ENCODE results near the gene RND3.

The RND3 gene

GRCh38 chr2:150485114-150485870 is 2.2 kb downstream of the RND3 start:
- H3K36me3 ChIP-seq (replicated peaks) = peaks cover 41% of the 10 kb centered on the region
- H3K27ac ChIP-seq = peak overlapping the region; percentile 94
- H3K27me3 ChIP-seq (replicated peaks) = no peaks in the 10 kb centered on the region
- in situ Hi-C loops (cut with HindIII; ENCODE audit: low pct_ligation_motif_present, low sequenced_read_pairs) = no loop called here
- DNase-seq = no peak
- peak overlapping the region; percentile 98 for H3K4me3 ChIP-seq (ENCODE audit: low read depth, low read length)
- peak; percentile 55 for TF ChIP-seq CTCF (IDR thresholded peaks at IDR 0.05; ENCODE audit: low read depth, low read length, missing control alignments)

- H3K36me3 ChIP-seq (replicated peaks) = peaks cover 43% of the 10 kb centered on the region
- peak overlapping the region; percentile 98 for H3K4me3 ChIP-seq (ENCODE audit: low read depth, low read length)
- H3K27ac ChIP-seq = peak overlapping the region; percentile 94
- no peak for TF ChIP-seq CTCF (IDR thresholded peaks at IDR 0.05; ENCODE audit: low read depth, low read length, missing control alignments)
- in situ Hi-C loops (cut with HindIII; ENCODE audit: low pct_ligation_motif_present, low sequenced_read_pairs) = no loop called here
- no peak for DNase-seq
- no peaks in the 10 kb centered on the region for H3K27me3 ChIP-seq (replicated peaks)
Measured at GRCh38 chr2:150484461-150485021, 2.9 kb downstream of the RND3 start.

GRCh38 chr2:150484006-150484405 is 3.5 kb downstream of the RND3 start:
- Histone ChIP-seq H3K27me3 (replicated peaks) (no peaks in the 10 kb centered on the region), H3K36me3 (replicated peaks) (peaks cover 43% of the 10 kb centered on the region), H3K4me3 (ENCODE audit: low read depth, low read length) (peak overlapping the region; percentile 98), H3K27ac (peak overlapping the region; percentile 94)
- in situ Hi-C loops (cut with HindIII; ENCODE audit: low pct_ligation_motif_present, low sequenced_read_pairs) = no loop called here
- no peak for DNase-seq
- TF ChIP-seq CTCF (IDR thresholded peaks at IDR 0.05; ENCODE audit: low read depth, low read length, missing control alignments) = no peak

GRCh38 chr2:150483532-150483931 is 3.9 kb downstream of the RND3 start:
- TF ChIP-seq CTCF (IDR thresholded peaks at IDR 0.05; ENCODE audit: low read depth, low read length, missing control alignments) = no peak
- Histone ChIP-seq H3K36me3 (replicated peaks) (peaks cover 47% of the 10 kb centered on the region), H3K27ac (peak overlapping the region; percentile 94), H3K27me3 (replicated peaks) (no peaks in the 10 kb centered on the region), H3K4me3 (ENCODE audit: low read depth, low read length) (no peak overlapping the region)
- in situ Hi-C loops (cut with HindIII; ENCODE audit: low pct_ligation_motif_present, low sequenced_read_pairs) = no loop called here
- no peak for DNase-seq

GRCh38 chr2:150482667-150483400 is 4.6 kb downstream of the RND3 start:
- peaks cover 47% of the 10 kb centered on the region for H3K36me3 ChIP-seq (replicated peaks)
- H3K27me3 ChIP-seq (replicated peaks) = no peaks in the 10 kb centered on the region
- DNase-seq = no peak
- H3K4me3 ChIP-seq (ENCODE audit: low read depth, low read length) = no peak overlapping the region
- TF ChIP-seq CTCF (IDR thresholded peaks at IDR 0.05; ENCODE audit: low read depth, low read length, missing control alignments) = no peak
- H3K27ac ChIP-seq = peak overlapping the region; percentile 94
- in situ Hi-C loops (cut with HindIII; ENCODE audit: low pct_ligation_motif_present, low sequenced_read_pairs) = no loop called here
